ENCODE results near the gene CACNA1B. TPM values are rescaled to one million over a fixed set of nuclear protein-coding genes. Genes with fewer than 3 reads are reported as not detected.

The CACNA1B gene
- polyA plus RNA-seq, 2 of the 4 experiments (the other 2 are of a cell fraction): 0.03 to 0.06 TPM

- TF ChIP-seq HMGXB4 (CRISPR knock-in tag; IDR thresholded peaks at IDR 0.05; ENCODE audit: borderline replicate concordance): no peak
Measured at GRCh38 chr9:138118601-138119071, 241.1 kb downstream of the CACNA1B start (continued).

GRCh38 chr9:138119202-138120027 is 241.8 kb downstream of the CACNA1B start:
- H3K27ac ChIP-seq: no peak overlapping the region
- FAIRE-seq: no peak
- no peaks in the 10 kb centered on the region; the same call in 1 of the 3 replicates for H3K9me3 ChIP-seq
- TF ChIP-seq POLR2A (IDR thresholded peaks at IDR 0.05; ENCODE audit: low read length) (no peak), ZSCAN20 (CRISPR knock-in tag; IDR thresholded peaks at IDR 0.05) (no peak), HOXB5 (CRISPR knock-in tag; IDR thresholded peaks at IDR 0.05) (no peak), ESRRA (IDR thresholded peaks at IDR 0.05; ENCODE audit: borderline replicate concordance, low read length) (no peak), SREBF2 (IDR thresholded peaks at IDR 0.05) (no peak), KDM5A (IDR thresholded peaks at IDR 0.05) (no peak), ZC3H11A (IDR thresholded peaks at IDR 0.05) (no peak), PBX3 (IDR thresholded peaks at IDR 0.05) (no peak), FOSB (CRISPR knock-in tag; IDR thresholded peaks at IDR 0.05) (no peak), NR3C1 (IDR thresholded peaks at IDR 0.05) (no peak), ATOH8 (CRISPR knock-in tag; IDR thresholded peaks at IDR 0.05; ENCODE audit: low read depth) (no peak), MYC (IDR thresholded peaks at IDR 0.05; ENCODE audit: borderline replicate concordance, low read length) (no peak), EHF (CRISPR knock-in tag; IDR thresholded peaks at IDR 0.05) (no peak), MAFK (IDR thresholded peaks at IDR 0.05; ENCODE audit: partially characterized antibody) (no peak), HEYL (CRISPR knock-in tag; IDR thresholded peaks at IDR 0.05) (no peak), PHF8 (IDR thresholded peaks at IDR 0.05; ENCODE audit: borderline replicate concordance, low read depth) (no peak)
- H3K4me3 ChIP-seq: no peak overlapping the region
- ChIA-PET CTCF (interaction anchor here (0.9 kb wide), 1 partner anchor 28 kb away, joined by 3 read pairs; no protein-coding TSS in a partner anchor), POLR2A (no interaction called here)
- WGBS (ENCODE audit: missing lambda C conversion rate): 64% methylated on average over 10 of the region's 25 CpGs
- DNase-seq (ENCODE audit: low read depth in 1 of 2, low spot score in 1 of 2): no peak
- ATAC-seq: no peak
- H3K4me1 ChIP-seq: no peaks in the 10 kb centered on the region
- no peak overlapping the region for H3K4me2 ChIP-seq

- FAIRE-seq (no peak), DNase-seq (ENCODE audit: low read depth in 1 of 2, low spot score in 1 of 2) (no peak), ATAC-seq (no peak)
- Histone ChIP-seq H3K27ac (no peak overlapping the region), H3K4me2 (no peak overlapping the region), H3K9me3 (no peaks in the 10 kb centered on the region; the same call in 1 of the 3 replicates), H3K4me3 (no peak overlapping the region), H3K4me1 (no peaks in the 10 kb centered on the region)
- CTCF ChIA-PET: no interaction called here
- TF ChIP-seq HOXA7 (CRISPR knock-in tag; IDR thresholded peaks at IDR 0.05) (no peak), USF2 (IDR thresholded peaks at IDR 0.05) (no peak), ZFP36 (IDR thresholded peaks at IDR 0.05; ENCODE audit: borderline replicate concordance, partially characterized antibody) (no peak), KDM1A (IDR thresholded peaks at IDR 0.05; ENCODE audit: low read depth) (no peak), BCL3 (IDR thresholded peaks at IDR 0.05) (no peak), HDAC2 (IDR thresholded peaks at IDR 0.05) (no peak), HOXB5 (CRISPR knock-in tag; IDR thresholded peaks at IDR 0.05) (no peak), JUNB (IDR thresholded peaks at IDR 0.05) (no peak), ESRRA (IDR thresholded peaks at IDR 0.05; ENCODE audit: borderline replicate concordance, low read length) (no peak)
- WGBS (ENCODE audit: missing lambda C conversion rate): no CpG with 5 or more reads among the region's 23 CpGs
- POLR2A ChIA-PET: no interaction called here
Measured at GRCh38 chr9:138120072-138120471, 242.5 kb downstream of the CACNA1B start.
